H1 (cell line): ENCODE measurements around the gene BIRC5. TPM values are rescaled to one million over a fixed set of nuclear protein-coding genes. Genes with fewer than 3 reads are reported as not detected.

Experiments used
- CEBPB ChIP-seq: IDR thresholded peaks from 2 replicates; pipeline ENCODE4 v1.6.1; 2012; ENCODE audit warnings: low read depth, low read length
- CHD2 ChIP-seq: IDR thresholded peaks from 2 replicates; pipeline ENCODE4 v1.6.1; 2012; ENCODE audit warnings: low read length, improper control_type of control experiment
- CTBP2 ChIP-seq: IDR thresholded peaks from 2 replicates; pipeline ENCODE4 v1.7.0; 2011; ENCODE audit warnings: borderline replicate concordance, mild to moderate bottlenecking, moderate library complexity, mixed read lengths, low read length; ENCODE audit not compliant: insufficient read depth, insufficient read length
- EZH2 ChIP-seq: fragments of 200-600 bp; sonication (generic); IDR thresholded peaks from 2 replicates; pipeline ENCODE4 v1.7.1; 2012; ENCODE audit warnings: low read depth, mild to moderate bottlenecking, moderate library complexity, low read length, inconsistent platforms; ENCODE audit not compliant: severe bottlenecking
- KDM5A ChIP-seq: fragments of 200-600 bp; IDR thresholded peaks from 2 replicates; pipeline ENCODE4 v1.7.1; 2012; ENCODE audit warnings: mild to moderate bottlenecking, low read length, inconsistent platforms, mixed read lengths
- SIRT6 ChIP-seq: IDR thresholded peaks from one replicate; pipeline ENCODE4 v1.7.1; 2012; ENCODE audit warnings: low read length, inconsistent platforms
- SP1 ChIP-seq: IDR thresholded peaks from 2 replicates; pipeline ENCODE4 v1.6.1; 2011; ENCODE audit warnings: low read depth, low read length
- SUZ12 ChIP-seq: fragments of 200-600 bp; sonication (generic); IDR thresholded peaks from 2 replicates; pipeline ENCODE4 v1.6.1; 2012; ENCODE audit warnings: mild to moderate bottlenecking, inconsistent platforms, low read length, moderate library complexity, mixed read lengths
- TAF1 ChIP-seq: IDR thresholded peaks from 2 replicates; pipeline ENCODE4 v1.6.1; 2011; ENCODE audit warnings: mild to moderate bottlenecking, low read depth, low read length
- TEAD4 ChIP-seq: IDR thresholded peaks from 2 replicates; pipeline ENCODE4 v1.6.1; 2012; ENCODE audit warnings: low read depth, low read length, inconsistent platforms, mixed read lengths
- polyA plus RNA-seq, 7 experiments: library from polyadenylated mRNA; depleted of rRNA in 3 of 7; stranded (reverse) in 5 of 7; unstranded in 2 of 7; fragments of >200 nt in 5 of 7; fragments of 200-250 nt in 2 of 7; gene quantifications; 1 replicate in 5 of 7; 2 replicates in 1 of 7; 4 replicates in 1 of 7; pipeline versions ENCODE4 v1.2.1 to v1.2.3, GENCODE V29; 2011 to 2013; ENCODE audit warnings: missing spikeins in 2 of 7, mixed read lengths in 2 of 7
- total RNA-seq: library from RNA; stranded (reverse); fragmentation: NEBNext Ultra II Directional; extraction: Animal tissue kit (Norgen Biotek cat#: 25700); gene quantifications from 2 replicates; pipeline ENCODE4 v1.2.1, GENCODE V29; 2021
- TF ChIP-seq, protein P1 (sequence below): fragments of 300-600 bp; sonication (generic); IDR thresholded peaks from 2 replicates; pipeline ENCODE4 v1.7.1; 2012; ENCODE audit warnings: low read length, moderate library complexity, mild to moderate bottlenecking, inconsistent platforms; ENCODE audit not compliant: insufficient replicate concordance

The BIRC5 gene
- total and polyA plus RNA-seq, 2 of the 8 experiments (the other 6 are each of a cell fraction or from before 2014, with no cell fraction given): 42.2 to 108 TPM

DNA sequence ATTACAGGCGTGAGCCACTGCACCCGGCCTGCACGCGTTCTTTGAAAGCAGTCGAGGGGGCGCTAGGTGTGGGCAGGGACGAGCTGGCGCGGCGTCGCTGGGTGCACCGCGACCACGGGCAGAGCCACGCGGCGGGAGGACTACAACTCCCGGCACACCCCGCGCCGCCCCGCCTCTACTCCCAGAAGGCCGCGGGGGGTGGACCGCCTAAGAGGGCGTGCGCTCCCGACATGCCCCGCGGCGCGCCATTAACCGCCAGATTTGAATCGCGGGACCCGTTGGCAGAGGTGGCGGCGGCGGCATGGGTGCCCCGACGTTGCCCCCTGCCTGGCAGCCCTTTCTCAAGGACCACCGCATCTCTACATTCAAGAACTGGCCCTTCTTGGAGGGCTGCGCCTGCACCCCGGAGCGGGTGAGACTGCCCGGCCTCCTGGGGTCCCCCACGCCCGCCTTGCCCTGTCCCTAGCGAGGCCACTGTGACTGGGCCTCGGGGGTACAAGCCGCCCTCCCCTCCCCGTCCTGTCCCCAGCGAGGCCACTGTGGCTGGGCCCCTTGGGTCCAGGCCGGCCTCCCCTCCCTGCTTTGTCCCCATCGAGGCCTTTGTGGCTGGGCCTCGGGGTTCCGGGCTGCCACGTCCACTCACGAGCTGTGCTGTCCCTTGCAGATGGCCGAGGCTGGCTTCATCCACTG is at the start of gene BIRC5 (continued):
- peak; percentile 60 for TF ChIP-seq SP1
- TF ChIP-seq SIRT6: no peak
- no peak for TF ChIP-seq CEBPB
- no peak for TF ChIP-seq CTBP2
- no peak; the same call in 1 of the 2 replicates for TF ChIP-seq TAF1
- TF ChIP-seq, protein P1, sequence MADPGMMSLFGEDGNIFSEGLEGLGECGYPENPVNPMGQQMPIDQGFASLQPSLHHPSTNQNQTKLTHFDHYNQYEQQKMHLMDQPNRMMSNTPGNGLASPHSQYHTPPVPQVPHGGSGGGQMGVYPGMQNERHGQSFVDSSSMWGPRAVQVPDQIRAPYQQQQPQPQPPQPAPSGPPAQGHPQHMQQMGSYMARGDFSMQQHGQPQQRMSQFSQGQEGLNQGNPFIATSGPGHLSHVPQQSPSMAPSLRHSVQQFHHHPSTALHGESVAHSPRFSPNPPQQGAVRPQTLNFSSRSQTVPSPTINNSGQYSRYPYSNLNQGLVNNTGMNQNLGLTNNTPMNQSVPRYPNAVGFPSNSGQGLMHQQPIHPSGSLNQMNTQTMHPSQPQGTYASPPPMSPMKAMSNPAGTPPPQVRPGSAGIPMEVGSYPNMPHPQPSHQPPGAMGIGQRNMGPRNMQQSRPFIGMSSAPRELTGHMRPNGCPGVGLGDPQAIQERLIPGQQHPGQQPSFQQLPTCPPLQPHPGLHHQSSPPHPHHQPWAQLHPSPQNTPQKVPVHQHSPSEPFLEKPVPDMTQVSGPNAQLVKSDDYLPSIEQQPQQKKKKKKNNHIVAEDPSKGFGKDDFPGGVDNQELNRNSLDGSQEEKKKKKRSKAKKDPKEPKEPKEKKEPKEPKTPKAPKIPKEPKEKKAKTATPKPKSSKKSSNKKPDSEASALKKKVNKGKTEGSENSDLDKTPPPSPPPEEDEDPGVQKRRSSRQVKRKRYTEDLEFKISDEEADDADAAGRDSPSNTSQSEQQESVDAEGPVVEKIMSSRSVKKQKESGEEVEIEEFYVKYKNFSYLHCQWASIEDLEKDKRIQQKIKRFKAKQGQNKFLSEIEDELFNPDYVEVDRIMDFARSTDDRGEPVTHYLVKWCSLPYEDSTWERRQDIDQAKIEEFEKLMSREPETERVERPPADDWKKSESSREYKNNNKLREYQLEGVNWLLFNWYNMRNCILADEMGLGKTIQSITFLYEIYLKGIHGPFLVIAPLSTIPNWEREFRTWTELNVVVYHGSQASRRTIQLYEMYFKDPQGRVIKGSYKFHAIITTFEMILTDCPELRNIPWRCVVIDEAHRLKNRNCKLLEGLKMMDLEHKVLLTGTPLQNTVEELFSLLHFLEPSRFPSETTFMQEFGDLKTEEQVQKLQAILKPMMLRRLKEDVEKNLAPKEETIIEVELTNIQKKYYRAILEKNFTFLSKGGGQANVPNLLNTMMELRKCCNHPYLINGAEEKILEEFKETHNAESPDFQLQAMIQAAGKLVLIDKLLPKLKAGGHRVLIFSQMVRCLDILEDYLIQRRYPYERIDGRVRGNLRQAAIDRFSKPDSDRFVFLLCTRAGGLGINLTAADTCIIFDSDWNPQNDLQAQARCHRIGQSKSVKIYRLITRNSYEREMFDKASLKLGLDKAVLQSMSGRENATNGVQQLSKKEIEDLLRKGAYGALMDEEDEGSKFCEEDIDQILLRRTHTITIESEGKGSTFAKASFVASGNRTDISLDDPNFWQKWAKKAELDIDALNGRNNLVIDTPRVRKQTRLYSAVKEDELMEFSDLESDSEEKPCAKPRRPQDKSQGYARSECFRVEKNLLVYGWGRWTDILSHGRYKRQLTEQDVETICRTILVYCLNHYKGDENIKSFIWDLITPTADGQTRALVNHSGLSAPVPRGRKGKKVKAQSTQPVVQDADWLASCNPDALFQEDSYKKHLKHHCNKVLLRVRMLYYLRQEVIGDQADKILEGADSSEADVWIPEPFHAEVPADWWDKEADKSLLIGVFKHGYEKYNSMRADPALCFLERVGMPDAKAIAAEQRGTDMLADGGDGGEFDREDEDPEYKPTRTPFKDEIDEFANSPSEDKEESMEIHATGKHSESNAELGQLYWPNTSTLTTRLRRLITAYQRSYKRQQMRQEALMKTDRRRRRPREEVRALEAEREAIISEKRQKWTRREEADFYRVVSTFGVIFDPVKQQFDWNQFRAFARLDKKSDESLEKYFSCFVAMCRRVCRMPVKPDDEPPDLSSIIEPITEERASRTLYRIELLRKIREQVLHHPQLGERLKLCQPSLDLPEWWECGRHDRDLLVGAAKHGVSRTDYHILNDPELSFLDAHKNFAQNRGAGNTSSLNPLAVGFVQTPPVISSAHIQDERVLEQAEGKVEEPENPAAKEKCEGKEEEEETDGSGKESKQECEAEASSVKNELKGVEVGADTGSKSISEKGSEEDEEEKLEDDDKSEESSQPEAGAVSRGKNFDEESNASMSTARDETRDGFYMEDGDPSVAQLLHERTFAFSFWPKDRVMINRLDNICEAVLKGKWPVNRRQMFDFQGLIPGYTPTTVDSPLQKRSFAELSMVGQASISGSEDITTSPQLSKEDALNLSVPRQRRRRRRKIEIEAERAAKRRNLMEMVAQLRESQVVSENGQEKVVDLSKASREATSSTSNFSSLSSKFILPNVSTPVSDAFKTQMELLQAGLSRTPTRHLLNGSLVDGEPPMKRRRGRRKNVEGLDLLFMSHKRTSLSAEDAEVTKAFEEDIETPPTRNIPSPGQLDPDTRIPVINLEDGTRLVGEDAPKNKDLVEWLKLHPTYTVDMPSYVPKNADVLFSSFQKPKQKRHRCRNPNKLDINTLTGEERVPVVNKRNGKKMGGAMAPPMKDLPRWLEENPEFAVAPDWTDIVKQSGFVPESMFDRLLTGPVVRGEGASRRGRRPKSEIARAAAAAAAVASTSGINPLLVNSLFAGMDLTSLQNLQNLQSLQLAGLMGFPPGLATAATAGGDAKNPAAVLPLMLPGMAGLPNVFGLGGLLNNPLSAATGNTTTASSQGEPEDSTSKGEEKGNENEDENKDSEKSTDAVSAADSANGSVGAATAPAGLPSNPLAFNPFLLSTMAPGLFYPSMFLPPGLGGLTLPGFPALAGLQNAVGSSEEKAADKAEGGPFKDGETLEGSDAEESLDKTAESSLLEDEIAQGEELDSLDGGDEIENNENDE: no peak
- peak; percentile 70 for TF ChIP-seq CHD2
- TF ChIP-seq SUZ12: no peak
- TF ChIP-seq TEAD4: peak; percentile 41; the same call in 1 of the 2 replicates
- TF ChIP-seq KDM5A: peak; percentile 72
- no peak for TF ChIP-seq EZH2
